GM12872 (cell line): ENCODE data around the gene SRMS.

ENCODE experiments used
- CTCF ChIP-seq: IDR thresholded peaks from 3 replicates; pipeline ENCODE4 v1.5.1; 2011; ENCODE audit warnings: low read depth, mild to moderate bottlenecking, low read length, moderate library complexity; ENCODE audit not compliant: insufficient read depth

SRMS gene

GRCh38 chr20:63547725-63548480 is at the start of gene SRMS:
SRMS (minus strand) TSS chr20:63547749; CDS start chr20:63547463, 286 bp downstream.
- TF ChIP-seq CTCF, result no peak

- TF ChIP-seq CTCF, result no peak
Measured at GRCh38 chr20:63596423-63596822, 48.9 kb upstream of the SRMS start.

- TF ChIP-seq CTCF, result no peak
Measured at GRCh38 chr20:63595416-63596127, 48.0 kb upstream of the SRMS start.

- no peak for TF ChIP-seq CTCF
Measured at GRCh38 chr20:63594043-63594561, 46.6 kb upstream of the SRMS start.

- TF ChIP-seq CTCF, result no peak
Measured at GRCh38 chr20:63592661-63593060, 45.1 kb upstream of the SRMS start.

GRCh38 chr20:63591786-63592355 is 44.3 kb upstream of the SRMS start:
- TF ChIP-seq CTCF, result no peak

GRCh38 chr20:63591147-63591533 is 43.6 kb upstream of the SRMS start:
- no peak for TF ChIP-seq CTCF
